Measurements from ENCODE around the gene DONSON.
"Not testable (repeated sequence)": the region's sequence is repeated elsewhere in the genome, so short reads cannot be mapped to it uniquely, and the experiment has no call there.

The DONSON gene, protein sequence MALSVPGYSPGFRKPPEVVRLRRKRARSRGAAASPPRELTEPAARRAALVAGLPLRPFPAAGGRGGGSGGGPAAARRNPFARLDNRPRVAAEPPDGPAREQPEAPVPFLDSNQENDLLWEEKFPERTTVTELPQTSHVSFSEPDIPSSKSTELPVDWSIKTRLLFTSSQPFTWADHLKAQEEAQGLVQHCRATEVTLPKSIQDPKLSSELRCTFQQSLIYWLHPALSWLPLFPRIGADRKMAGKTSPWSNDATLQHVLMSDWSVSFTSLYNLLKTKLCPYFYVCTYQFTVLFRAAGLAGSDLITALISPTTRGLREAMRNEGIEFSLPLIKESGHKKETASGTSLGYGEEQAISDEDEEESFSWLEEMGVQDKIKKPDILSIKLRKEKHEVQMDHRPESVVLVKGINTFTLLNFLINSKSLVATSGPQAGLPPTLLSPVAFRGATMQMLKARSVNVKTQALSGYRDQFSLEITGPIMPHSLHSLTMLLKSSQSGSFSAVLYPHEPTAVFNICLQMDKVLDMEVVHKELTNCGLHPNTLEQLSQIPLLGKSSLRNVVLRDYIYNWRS

GRCh38 chr21:33588485-33589335 lies at the start of gene DONSON:
DONSON (minus strand) TSS chr21:33588684; CDS start chr21:33588641, 43 bp downstream.
- peak; percentile 89 for DNase-seq

GRCh38 chr21:33634254-33634653 lies 45.8 kb upstream of the DONSON start:
- DNase-seq = no peak

GRCh38 chr21:33626151-33626550 lies 37.7 kb upstream of the DONSON start:
- not testable (repeated sequence) for DNase-seq

- DNase-seq = no peak
Measured at GRCh38 chr21:33622253-33622652, 33.8 kb upstream of the DONSON start.

GRCh38 chr21:33619726-33620125 lies 31.2 kb upstream of the DONSON start:
- no peak for DNase-seq

DNA sequence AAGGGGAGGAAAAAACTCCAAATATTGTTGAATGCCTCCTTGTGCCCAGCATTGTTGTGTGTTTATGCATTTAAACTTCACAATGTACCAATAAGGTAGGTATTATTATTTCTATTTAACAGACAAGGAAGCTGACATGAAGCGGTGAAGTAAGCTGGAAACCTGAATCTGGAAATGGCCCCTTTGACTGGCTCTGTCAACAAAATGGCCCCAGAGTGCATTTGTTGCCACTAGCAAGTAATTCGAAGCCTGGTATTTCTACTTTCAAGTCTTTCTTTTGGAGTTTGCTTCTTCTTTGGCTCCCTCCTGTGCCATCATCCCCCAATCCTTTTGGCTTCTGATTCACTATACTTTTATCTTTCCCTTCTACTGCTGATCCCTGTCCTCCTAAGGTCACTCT lies 29.9 kb upstream of the DONSON start:
- no peak for DNase-seq

DNA sequence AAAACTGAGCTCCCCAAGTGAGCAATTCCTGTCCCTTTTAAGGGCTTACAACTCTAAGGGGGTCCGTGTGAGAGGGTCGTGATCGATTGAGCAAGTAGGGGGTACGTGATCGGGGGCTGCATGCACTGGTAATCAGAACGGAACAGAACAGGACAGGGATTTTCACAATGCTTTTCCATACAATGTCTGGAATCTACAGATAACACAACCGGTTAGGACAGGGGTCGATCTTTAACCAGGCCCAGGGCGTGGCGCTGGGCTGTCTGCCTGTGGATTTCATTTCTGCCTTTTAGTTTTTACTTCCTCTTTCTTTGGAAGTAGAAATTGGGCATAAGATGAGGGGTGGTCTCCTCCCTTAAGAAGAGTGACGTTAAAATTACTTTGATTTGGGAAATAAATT lies 29.1 kb upstream of the DONSON start:
- DNase-seq = not testable (repeated sequence)

DNA sequence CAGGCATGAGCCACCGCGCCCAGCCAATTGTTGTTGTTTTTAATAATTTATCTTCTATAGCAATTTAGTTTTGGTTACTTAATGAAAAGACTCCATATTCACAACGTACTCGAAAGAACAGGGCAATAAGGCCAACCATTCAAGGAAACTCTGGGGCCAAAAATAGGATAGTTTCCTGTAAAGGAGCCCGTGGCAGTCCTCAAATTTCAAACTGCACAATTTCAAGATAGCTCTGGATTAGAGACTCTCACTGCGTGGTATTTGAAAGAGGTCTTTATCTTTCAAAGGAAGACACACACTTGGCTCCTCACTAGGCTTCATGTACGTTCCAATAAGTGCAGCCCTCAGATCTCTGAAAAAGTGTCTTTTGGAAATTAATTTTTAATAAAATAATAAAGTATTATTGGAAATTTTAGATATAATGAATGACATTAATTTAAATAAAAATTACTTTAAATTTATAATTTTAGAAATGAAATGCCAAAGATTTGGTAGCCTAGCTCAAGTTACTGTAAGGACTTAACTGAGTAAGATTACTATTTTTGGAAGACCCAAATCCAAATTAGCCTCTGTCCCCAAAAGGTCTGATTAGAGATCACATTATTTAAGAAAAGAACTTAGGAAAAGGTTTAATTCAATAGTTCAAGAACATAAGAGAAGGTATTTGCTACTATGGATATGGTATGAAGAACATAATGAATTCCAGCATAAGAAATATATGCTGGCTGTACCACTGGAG lies 22.7 kb upstream of the DONSON start:
- DNase-seq = no peak

- DNase-seq = no peak
Measured at GRCh38 chr21:33608559-33608958, 20.1 kb upstream of the DONSON start.

GRCh38 chr21:33598051-33598450 lies 9.6 kb upstream of the DONSON start:
- no peak for DNase-seq

- no peak for DNase-seq
Measured at GRCh38 chr21:33587792-33588484, 546 bp downstream of the DONSON start.

DNA sequence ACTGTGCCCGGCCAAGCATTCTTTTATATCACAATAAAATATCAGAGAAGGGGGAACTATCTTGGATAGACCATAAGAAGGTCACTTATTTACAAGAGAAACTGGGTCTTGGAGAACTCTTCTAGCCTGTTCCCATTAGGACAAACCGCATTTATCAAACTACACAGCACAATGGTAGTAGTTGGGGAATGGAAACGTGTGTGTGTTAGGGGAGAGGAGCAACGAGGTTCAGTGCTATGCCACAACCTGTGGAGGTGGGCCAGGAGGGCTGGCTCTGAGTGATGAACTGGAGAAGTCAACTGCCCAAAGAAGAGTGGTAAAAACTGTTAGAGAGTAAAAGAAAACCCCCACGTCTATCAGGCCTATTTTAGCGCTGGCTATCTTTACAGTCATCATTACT lies 1.6 kb downstream of the DONSON start:
- no peak for DNase-seq

- DNase-seq = no peak
Measured at GRCh38 chr21:33584455-33584854, 4.0 kb downstream of the DONSON start.

DNA sequence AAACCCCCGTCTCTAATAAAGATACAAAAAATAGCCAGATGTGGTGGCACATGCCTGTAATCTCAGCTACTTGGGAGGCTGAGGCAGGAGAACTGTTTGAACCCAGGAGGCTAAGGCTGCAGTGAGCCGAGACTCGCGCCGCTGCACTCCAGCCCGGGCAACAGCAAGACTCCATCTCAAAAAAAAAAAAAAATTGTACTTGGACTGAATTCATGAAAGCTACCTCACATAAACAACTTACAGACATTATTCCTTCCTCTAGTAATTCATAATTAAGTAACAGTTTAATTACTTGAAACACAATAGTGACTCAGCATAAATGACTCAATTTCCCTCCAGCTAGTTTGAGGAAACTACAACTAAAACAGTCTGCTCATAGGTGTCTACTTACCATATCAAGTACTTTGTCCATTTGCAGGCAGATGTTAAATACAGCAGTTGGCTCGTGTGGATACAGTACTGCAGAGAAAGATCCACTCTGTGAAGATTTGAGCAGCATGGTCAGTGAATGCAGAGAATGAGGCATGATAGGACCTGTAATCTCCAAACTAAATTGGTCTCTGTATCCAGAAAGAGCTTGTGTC lies 9.4 kb downstream of the DONSON start:
- no peak for DNase-seq

DNA sequence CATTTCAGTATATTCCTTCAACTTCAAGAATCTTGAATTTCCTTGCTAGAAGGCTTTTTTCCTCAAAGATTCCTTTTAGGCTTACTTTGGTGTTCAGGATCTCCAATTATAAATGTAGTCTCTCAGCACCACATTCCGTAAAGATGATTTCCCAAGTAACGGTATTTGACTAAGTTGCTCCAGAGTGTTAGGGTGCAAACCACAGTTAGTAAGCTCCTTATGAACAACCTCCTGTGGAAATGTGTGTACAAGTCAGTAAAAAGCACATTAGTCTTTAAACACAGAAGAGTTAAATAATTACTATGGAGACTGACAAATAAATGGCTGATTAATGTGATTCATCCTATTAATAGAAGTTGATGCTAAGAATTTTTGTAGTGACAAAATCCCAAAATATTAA lies 10.3 kb downstream of the DONSON start:
- DNase-seq = no peak

- not testable (repeated sequence) for DNase-seq
Measured at GRCh38 chr21:33576741-33577141, 11.7 kb downstream of the DONSON start.

DNA sequence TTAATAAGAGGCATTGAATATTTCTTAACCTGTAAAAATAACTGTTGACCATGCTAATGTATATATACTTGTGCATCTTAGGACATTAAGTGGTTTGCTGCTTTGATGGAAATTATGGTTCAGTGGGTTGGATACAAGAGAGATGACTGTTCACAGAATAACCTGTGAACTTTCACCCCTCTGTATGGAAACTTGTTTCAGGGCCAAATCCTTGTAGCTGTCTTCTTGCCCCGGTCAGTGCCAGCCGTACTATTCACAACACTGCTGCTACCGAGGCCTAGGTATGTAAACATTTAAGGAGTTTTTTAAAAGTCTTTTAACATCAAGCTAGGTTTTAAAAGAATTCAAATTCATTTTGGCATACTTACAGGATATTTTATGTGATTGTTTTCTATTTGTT lies 16.1 kb downstream of the DONSON start:
- DNase-seq = no peak

GRCh38 chr21:33569991-33570390 lies 18.5 kb downstream of the DONSON start:
- no peak for DNase-seq

DNA sequence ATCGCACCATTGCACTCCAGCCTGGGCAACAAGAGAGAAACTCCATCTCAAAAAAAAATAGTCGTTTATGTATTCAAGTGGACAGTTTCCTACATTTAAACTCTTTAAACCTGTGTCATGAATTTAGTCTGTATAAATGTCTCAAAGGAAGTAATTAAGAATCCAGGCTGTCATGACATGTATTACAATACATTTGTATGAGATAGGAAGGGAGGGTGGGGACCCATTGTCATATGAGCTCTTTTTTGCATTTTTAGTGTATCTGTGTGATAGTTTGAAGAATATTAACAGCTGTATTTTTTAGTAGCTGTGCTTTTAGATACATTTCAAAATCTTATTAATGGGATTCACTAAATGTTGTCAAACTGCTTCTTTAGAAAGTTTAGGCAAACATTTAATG lies 20.0 kb downstream of the DONSON start:
- DNase-seq = no peak

- no peak for DNase-seq
Measured at GRCh38 chr21:33567914-33568313, 20.6 kb downstream of the DONSON start.

GRCh38 chr21:33566514-33566913 lies 22.0 kb downstream of the DONSON start:
- DNase-seq = no peak

DNA sequence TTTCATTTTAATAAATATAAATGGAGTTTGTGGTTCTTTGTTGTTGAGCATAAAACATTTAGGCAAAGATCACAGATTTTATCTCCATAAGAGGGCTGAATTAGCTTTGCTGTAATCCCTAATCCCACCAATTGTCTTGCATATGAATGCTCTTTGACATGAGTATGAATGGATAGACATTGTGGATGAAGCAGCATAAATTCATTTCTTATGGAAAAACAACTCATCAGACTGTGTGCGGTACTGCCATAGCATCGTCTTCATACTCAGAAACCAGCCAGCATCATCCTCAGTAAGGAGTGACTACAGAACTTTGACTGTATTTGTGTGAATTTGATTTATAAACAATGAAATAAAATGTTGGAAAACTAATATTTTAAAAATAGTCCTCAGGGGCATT lies 26.1 kb downstream of the DONSON start:
- no peak for DNase-seq
